Activated CD8-positive, alpha-beta memory T cell treated with anti-CD3 and anti-CD28 coated beads, Interleukin-2, amount 10 ng/mL, durations not matched to agents 7 days and 5 days (primary cell): ENCODE data around the gene IBA57. TPM values are rescaled to one million over a fixed set of nuclear protein-coding genes. Genes with fewer than 3 reads are reported as not detected.

Source experiments
- ATAC-seq: fragments of 150-1000 bp; cut with Tn5 transposase; one replicate; pipeline ENCODE4 v1.10.0; 2021; ENCODE audit warnings: moderate library complexity
- CTCF ChIA-PET: fragments of 350-600 bp; sonication (Branson Sonifier 250); formaldehyde crosslinking; loops from one replicate; lab custom pipeline; 2021; ENCODE audit warnings: antibody characterized with exemption; lab: Charles Lee
- DNase-seq: peaks from one replicate; pipeline ENCODE4 v3.0.0-alpha.2; 2020
- H3K27ac Mint-ChIP-seq: one replicate; pipeline ENCODE4 v1.8.0; 2021; ENCODE audit warnings: mild to moderate bottlenecking, mixed read lengths
- H3K27me3 Mint-ChIP-seq: one replicate; pipeline ENCODE4 v1.8.0; 2021; ENCODE audit warnings: mixed read lengths
- H3K36me3 Mint-ChIP-seq: one replicate; pipeline ENCODE4 v1.8.0; 2021; ENCODE audit warnings: mild to moderate bottlenecking, mixed read lengths
- H3K4me1 Mint-ChIP-seq: one replicate; pipeline ENCODE4 v1.8.0; 2021; ENCODE audit warnings: mixed read lengths
- H3K4me3 Mint-ChIP-seq: one replicate; pipeline ENCODE4 v1.8.0; 2021; ENCODE audit warnings: mild to moderate bottlenecking, moderate library complexity, mixed read lengths
- H3K9me3 Mint-ChIP-seq: one replicate; pipeline ENCODE4 v1.8.0; 2022; ENCODE audit warnings: low read depth, mixed read lengths
- total RNA-seq, 2 experiments: library from RNA; stranded (reverse); gene quantifications; one replicate each; pipeline ENCODE4 v1.2.3, GENCODE V29; 2021

IBA57 gene
- total RNA-seq, 2 experiments from 2014 or later: 6.8 to 8.5 TPM

GRCh38 chr1:228212415-228212965 lies 46.9 kb downstream of the IBA57 start:
- ATAC-seq (no peak), DNase-seq (no peak)
- no peaks in the 10 kb centered on the region for H3K9me3 Mint-ChIP-seq
- no peak overlapping the region for H3K27ac Mint-ChIP-seq
- peaks cover 2% of the 10 kb centered on the region for H3K4me1 Mint-ChIP-seq
- no peaks in the 10 kb centered on the region for H3K36me3 Mint-ChIP-seq
- H3K4me3 Mint-ChIP-seq: no peak overlapping the region
- CTCF ChIA-PET: interaction anchor here (1.2 to 2.0 kb wide), 2 partner anchors 46 to 243 kb away, joined by 4 to 8 read pairs; no protein-coding TSS in a partner anchor
- no peaks in the 10 kb centered on the region for H3K27me3 Mint-ChIP-seq

- Mint-ChIP-seq H3K27me3 (no peaks in the 10 kb centered on the region), H3K36me3 (no peaks in the 10 kb centered on the region), H3K4me3 (peak overlapping the region; percentile 75), H3K27ac (peak overlapping the region; percentile 70), H3K9me3 (no peaks in the 10 kb centered on the region), H3K4me1 (peaks cover 2% of the 10 kb centered on the region)
- CTCF ChIA-PET: interaction anchor here (0.7 to 2.4 kb wide), 13 partner anchors 8 to 302 kb away, joined by 3 to 10 read pairs (median 4); no protein-coding TSS in a partner anchor
- ATAC-seq (peak; percentile 96), DNase-seq (peak; percentile 94)
Measured at GRCh38 chr1:228212966-228213844, 47.6 kb downstream of the IBA57 start.

- CTCF ChIA-PET: interaction anchor here (0.7 to 2.4 kb wide), 12 partner anchors 9 to 301 kb away, joined by 3 to 10 read pairs (median 4); no protein-coding TSS in a partner anchor
- H3K4me3 Mint-ChIP-seq: peak overlapping the region; percentile 63
Measured at GRCh38 chr1:228213917-228214808, 48.6 kb downstream of the IBA57 start.

GRCh38 chr1:228214921-228215662 lies 49.5 kb downstream of the IBA57 start:
- H3K4me1 Mint-ChIP-seq: peaks cover 2% of the 10 kb centered on the region
- DNase-seq: no peak
- no peaks in the 10 kb centered on the region for H3K36me3 Mint-ChIP-seq
- H3K27ac Mint-ChIP-seq: no peak overlapping the region
- H3K4me3 Mint-ChIP-seq: no peak overlapping the region
- H3K27me3 Mint-ChIP-seq: no peaks in the 10 kb centered on the region
- no peaks in the 10 kb centered on the region for H3K9me3 Mint-ChIP-seq
- ATAC-seq: no peak
- CTCF ChIA-PET: interaction anchor here (1.6 to 2.4 kb wide), 3 partner anchors 8 to 300 kb away, joined by 3 to 10 read pairs (median 5); no protein-coding TSS in a partner anchor

More at GRCh38 chr1:228213917-228214808, 48.6 kb downstream of the IBA57 start:
- no peaks in the 10 kb centered on the region for H3K27me3 Mint-ChIP-seq
- no peaks in the 10 kb centered on the region for H3K9me3 Mint-ChIP-seq
- DNase-seq: no peak
- H3K4me1 Mint-ChIP-seq: peaks cover 2% of the 10 kb centered on the region
- peak overlapping the region; percentile 54 for H3K27ac Mint-ChIP-seq
- no peaks in the 10 kb centered on the region for H3K36me3 Mint-ChIP-seq
- ATAC-seq: no peak

- Mint-ChIP-seq H3K36me3 (no peaks in the 10 kb centered on the region), H3K4me1 (peaks cover 2% of the 10 kb centered on the region), H3K27ac (no peak overlapping the region), H3K27me3 (no peaks in the 10 kb centered on the region), H3K4me3 (no peak overlapping the region), H3K9me3 (no peaks in the 10 kb centered on the region)
- ATAC-seq (no peak), DNase-seq (no peak)
- CTCF ChIA-PET: no interaction called here
Measured at GRCh38 chr1:228215663-228216116, 50.1 kb downstream of the IBA57 start.

GRCh38 chr1:228216371-228217320 lies 51.0 kb downstream of the IBA57 start:
- Mint-ChIP-seq H3K4me3 (no peak overlapping the region), H3K4me1 (peaks cover 2% of the 10 kb centered on the region), H3K9me3 (no peaks in the 10 kb centered on the region), H3K36me3 (no peaks in the 10 kb centered on the region), H3K27me3 (no peaks in the 10 kb centered on the region), H3K27ac (no peak overlapping the region)
- DNase-seq (no peak), ATAC-seq (no peak)
- CTCF ChIA-PET: no interaction called here

GRCh38 chr1:228217551-228218344 lies 52.1 kb downstream of the IBA57 start:
- peaks cover 2% of the 10 kb centered on the region for H3K4me1 Mint-ChIP-seq
- H3K9me3 Mint-ChIP-seq: no peaks in the 10 kb centered on the region
- ATAC-seq (no peak), DNase-seq (no peak)
- no peaks in the 10 kb centered on the region for H3K36me3 Mint-ChIP-seq
- H3K4me3 Mint-ChIP-seq: no peak overlapping the region
- CTCF ChIA-PET: no interaction called here
- H3K27me3 Mint-ChIP-seq: no peaks in the 10 kb centered on the region
- no peak overlapping the region for H3K27ac Mint-ChIP-seq

- ATAC-seq: no peak
- Mint-ChIP-seq H3K36me3 (peaks cover under 1% of the 10 kb centered on the region), H3K4me1 (no peaks in the 10 kb centered on the region), H3K27ac (no peak overlapping the region), H3K4me3 (no peak overlapping the region), H3K27me3 (no peaks in the 10 kb centered on the region), H3K9me3 (no peaks in the 10 kb centered on the region)
- CTCF ChIA-PET: no interaction called here
- no peak for DNase-seq
Measured at GRCh38 chr1:228218513-228219244, 53.1 kb downstream of the IBA57 start.

GRCh38 chr1:228219245-228219961 lies 53.8 kb downstream of the IBA57 start:
- Mint-ChIP-seq H3K4me3 (no peak overlapping the region), H3K27ac (no peak overlapping the region), H3K36me3 (peaks cover 5% of the 10 kb centered on the region), H3K27me3 (no peaks in the 10 kb centered on the region), H3K4me1 (no peaks in the 10 kb centered on the region), H3K9me3 (no peaks in the 10 kb centered on the region)
- ATAC-seq (no peak), DNase-seq (no peak)
- CTCF ChIA-PET: no interaction called here

GRCh38 chr1:228219962-228220780 lies 54.6 kb downstream of the IBA57 start:
- Mint-ChIP-seq H3K27ac (no peak overlapping the region), H3K27me3 (no peaks in the 10 kb centered on the region), H3K4me1 (no peaks in the 10 kb centered on the region), H3K9me3 (no peaks in the 10 kb centered on the region), H3K36me3 (peaks cover 12% of the 10 kb centered on the region), H3K4me3 (no peak overlapping the region)
- CTCF ChIA-PET: no interaction called here
- DNase-seq (no peak), ATAC-seq (no peak)
